Measurements from ENCODE around the gene G2E3.
A peak's percentile ranks its signal among the peaks of the same experiment; 100 is the strongest.
"Not testable (repeated sequence)": the region's sequence is repeated elsewhere in the genome, so short reads cannot be mapped to it uniquely, and the experiment has no call there.

Gene G2E3

GRCh38 chr14:30564235-30564867 is 5.4 kb downstream of the G2E3 start:
- no peak for DNase-seq

DNA sequence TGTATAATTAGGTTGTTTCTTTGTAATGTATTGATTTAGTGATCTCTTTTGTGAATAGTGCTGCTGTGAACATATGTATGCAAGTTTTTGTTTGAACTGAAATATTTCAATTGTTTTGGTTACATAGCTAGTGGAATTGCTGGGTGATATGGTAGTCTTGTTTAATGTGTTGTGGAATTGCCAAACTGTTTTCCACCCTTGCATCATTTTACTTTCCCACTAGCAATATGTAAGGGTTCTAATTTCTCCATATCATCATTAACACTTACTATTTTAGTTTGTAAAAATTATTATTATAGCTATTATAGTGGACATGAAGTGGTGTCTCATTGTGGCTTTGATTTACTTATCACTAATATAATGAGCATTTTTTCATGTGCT is 5.9 kb downstream of the G2E3 start:
- no peak for DNase-seq

DNA sequence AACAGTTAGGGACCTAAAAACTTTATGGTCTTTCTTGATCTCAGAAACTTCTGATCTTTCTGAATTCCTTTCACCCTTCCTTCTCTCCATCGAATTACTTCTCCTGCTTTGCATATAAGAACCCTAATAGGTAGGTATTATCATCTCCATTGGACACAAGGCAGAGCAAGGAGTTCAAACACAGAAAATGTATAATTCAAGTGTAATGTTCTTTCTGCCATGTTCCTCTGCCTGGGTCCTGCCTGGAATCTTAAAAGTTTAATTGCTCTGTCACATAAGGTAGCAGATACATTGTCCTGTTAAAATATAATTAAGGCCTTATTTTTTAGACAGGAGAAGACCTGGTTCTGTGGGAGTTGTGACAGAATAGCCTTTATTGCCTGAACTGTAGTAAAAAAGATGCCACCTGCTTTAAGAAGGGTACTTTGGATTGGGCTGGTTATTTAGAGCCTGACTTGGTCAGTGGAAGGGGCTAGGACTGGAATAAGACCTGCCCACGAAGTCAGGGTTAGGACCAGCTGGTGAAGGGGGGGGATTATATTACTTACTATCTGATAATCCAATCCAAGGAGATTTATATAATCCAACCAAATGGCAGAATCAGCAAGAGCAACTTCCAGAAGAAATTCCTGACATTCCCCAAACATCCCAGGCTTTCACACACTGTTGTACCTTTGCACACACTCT is 10.4 kb downstream of the G2E3 start:
- no peak for DNase-seq

GRCh38 chr14:30569903-30570226 is 10.9 kb downstream of the G2E3 start:
- DNase-seq = no peak

GRCh38 chr14:30572237-30572636 is 13.3 kb downstream of the G2E3 start:
- DNase-seq = no peak

DNA sequence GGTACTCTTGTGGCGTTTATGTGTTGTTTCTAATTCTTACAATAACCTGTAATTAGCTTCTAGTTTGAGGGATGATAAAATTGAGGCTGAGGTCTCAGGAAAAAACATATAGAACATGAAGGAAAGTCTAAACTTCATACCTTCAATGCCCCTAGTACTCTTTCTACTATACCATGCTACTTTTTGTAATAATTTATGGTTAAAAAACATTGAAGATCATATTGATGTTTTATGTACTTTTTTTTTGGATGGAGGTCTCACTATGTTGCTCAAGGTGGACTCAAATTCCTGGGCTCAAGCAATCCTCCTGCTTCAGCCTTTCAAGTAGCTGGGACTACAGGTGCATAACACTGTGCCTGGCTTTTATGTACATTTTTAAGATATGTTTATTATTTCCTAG is 13.8 kb downstream of the G2E3 start:
- no peak for DNase-seq

DNA sequence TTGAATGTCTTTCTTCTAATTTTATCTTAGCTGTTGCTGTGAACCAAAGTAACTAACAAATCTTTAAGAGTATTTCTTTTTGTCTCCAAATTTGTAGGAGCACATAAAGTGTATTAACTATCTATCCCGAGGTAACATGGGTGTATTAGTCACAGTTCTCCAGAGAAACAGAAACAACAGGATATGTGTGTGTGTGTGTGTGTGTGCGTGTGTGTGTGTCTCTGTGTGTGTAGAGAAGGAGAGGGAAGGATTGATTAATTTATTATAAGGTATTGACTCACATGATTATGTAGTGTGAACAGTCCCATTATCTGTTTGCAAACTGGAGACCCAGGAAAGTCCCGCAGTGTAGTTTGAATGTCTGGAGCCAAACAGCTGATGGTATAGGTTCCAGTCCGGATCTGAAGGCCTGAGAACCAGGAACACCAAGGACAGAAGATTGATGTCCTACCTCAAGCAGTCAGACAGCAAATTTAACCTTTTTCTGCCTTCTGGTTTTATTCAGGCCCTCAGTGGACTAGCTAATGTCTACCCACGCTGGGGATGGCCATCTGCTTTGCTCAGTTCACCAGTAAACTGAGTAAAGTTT is 14.4 kb downstream of the G2E3 start:
- no peak for DNase-seq

DNA sequence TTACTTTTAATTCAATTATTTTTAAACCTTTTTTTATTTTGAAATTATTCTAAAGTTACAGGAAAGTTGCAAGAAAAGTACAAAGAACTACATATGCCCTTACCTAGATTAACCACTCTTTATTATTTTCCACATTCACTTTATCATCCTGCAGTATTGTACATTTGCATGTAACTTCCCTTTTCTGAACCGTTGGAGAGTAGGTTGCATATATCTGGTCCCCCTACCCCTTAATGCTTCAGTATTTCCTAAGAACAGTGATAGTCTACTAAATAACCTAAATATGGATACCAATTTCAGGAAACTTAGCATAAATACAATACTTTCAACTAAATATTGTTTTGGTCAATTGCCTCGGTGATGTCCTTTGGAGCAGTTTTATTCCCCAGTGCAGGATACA is 15.0 kb downstream of the G2E3 start:
- DNase-seq = no peak

DNA sequence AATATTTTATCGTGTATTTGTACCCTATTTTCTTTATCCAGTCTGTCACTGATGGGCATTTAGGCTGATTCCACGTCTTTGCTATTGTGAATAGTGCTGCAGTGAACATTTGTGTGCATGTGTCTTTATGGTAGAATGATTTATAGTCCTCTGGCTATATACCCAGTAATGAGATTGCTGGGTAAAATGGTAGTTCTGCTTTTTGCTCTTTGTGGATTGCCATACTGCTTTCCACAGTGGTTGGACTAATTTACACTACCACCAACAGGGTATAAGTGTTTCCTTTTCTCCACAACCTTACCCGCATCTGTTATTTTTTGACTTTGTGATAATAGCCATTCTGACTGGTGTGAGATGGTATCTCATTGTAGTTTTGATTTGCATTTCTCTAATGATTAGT is 15.8 kb downstream of the G2E3 start:
- DNase-seq = not testable (repeated sequence)

DNA sequence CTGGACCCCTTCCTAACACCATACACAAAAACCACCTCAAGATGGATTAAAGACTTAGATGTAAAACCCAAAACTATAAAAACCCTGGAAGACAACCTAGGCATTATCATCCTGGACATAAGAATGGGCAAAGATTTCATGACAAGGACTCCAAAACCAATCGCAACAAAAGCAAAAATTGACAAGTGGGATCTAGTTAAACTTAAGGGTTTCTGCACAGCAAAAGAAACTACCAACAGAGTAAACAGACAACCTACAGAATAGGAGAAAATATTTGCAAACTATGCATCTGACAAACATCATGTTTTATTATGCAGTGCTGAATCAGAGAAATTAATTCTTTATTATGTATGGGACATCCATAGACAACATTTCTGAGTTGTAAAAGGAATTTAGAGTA is 17.4 kb downstream of the G2E3 start:
- not testable (repeated sequence) for DNase-seq

- no peak for DNase-seq
Observed at GRCh38 chr14:30580616-30581282, 21.8 kb downstream of the G2E3 start.

DNA sequence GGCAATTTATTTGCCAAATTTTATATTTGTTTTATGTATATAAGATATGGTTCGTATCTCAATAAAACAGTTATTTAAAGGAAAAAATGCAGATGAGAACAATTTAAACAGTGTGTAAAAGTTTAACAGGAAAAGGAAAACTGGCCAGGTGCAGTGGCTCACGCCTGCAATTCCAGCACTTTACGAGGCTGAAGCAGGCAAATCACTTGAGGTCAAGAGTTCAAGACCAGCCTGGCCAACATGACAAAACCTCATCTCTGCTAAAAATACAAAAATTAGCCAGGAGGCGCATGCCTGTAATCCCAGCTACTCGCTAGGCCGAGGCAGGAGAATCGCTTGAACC is 22.3 kb downstream of the G2E3 start:
- DNase-seq = no peak

GRCh38 chr14:30582376-30582775 is 23.4 kb downstream of the G2E3 start:
- DNase-seq = no peak

DNA sequence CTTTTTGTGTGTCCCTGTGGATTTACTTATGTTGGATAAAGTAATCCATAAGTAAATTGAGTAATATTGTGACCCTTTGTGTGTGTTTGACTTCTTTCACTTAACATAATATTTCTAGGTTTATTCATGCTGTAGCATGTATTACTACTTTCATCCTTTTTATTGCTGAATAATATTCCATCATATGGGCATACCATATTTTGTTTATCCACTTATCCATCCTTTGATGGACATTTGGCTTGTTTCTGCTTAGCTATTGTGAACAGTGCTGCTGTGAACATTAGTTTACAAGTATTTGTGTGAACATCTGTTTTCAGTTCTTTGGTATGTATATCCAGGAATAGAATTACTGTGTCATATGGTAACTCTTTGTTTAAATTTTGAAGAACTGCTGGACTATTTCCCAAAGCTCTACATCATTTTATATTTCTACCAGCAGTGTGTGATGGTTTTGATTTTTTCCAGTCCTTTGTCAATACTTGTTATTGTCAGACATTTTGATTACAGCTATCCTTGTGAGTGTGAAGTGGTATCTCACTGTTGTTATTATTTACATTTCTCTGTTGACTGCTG is 25.2 kb downstream of the G2E3 start:
- DNase-seq = peak; percentile 15

DNA sequence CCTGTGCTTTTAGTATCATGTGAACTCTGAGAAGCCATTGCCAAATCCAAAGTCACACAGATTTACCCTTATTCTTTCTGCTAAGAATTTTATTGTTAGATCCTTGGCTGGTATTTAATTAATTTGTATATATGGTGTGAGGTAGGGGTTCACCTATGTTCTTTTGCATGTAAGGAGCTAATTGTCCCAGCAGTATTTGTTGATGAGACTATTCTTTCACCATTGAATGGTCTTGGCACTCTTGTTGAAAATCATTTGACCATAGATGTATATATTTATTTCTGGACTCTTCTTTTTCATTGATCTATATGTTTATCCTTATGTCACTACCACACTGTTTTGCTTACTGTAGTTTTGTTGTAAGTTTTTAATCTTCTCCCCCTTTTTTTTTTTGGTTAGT is 26.2 kb downstream of the G2E3 start:
- no peak for DNase-seq

- no peak for DNase-seq
Observed at GRCh38 chr14:30587141-30587540, 28.2 kb downstream of the G2E3 start.

DNA sequence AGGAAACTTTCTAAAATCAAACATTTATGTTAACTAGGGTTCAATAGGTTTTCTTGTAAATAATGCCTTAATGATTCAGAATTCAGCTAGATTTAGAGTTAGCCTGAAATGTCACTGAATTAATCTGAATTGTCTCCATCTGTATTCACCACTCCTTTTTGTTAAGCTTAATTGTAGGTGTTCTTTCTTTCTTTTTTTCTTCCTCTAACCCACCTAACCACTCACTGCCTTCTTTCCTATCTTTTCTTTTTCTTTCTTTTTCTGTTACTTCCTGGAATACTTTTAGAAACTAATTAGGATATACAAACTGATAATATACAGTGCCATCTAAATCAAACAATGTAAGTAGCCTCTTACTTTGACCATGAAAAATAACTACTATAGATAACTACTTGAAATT is 29.9 kb downstream of the G2E3 start:
- DNase-seq = no peak

DNA sequence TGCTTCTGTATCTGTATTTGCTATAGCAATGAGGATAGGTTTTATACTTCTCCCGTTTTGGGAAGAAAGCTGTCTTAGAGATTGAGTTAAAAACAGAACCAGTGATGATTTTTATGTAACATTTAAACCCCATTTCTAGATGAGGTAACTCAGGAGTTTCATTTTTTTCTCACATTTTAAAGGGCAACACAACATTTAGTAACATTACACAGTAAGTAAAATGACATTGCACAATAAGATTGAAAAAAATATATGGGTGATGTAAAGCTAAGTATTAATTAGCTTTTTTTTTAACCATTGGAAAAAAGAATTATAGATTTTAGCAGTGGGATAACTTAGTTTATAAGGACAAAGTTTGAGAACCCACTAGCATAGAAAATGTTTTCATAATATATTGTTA is 38.0 kb downstream of the G2E3 start:
- no peak for DNase-seq

GRCh38 chr14:30597504-30597903 is 38.5 kb downstream of the G2E3 start:
- no peak for DNase-seq

GRCh38 chr14:30600922-30601918 is 42.3 kb downstream of the G2E3 start:
- DNase-seq = no peak

GRCh38 chr14:30603402-30603801 is 44.4 kb downstream of the G2E3 start:
- DNase-seq = no peak

DNA sequence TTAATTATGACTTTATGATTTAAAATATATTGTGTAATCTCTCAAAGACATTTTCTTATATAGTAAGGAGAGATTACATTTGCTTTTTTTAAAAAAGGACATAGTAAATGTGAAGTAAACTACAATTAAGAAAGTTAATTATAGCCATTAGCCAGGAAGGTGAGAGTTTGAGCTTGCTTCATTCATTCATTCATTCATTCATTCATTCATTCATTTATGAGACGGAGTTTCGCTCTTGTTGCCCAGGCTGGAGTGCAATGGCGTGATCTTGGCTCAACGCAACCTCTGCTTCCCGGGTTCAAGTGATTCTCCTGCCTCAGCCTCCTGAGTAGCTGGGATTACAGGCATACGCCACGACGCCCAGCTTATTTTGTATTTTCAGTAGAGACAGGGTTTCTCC is 45.7 kb downstream of the G2E3 start:
- not testable (repeated sequence) for DNase-seq
